ENCODE results near the gene CCDC3.

Gene CCDC3

GRCh38 chr10:13046851-13047528 is 45.5 kb upstream of the CCDC3 start:
- TF ChIP-seq CREB1 (IDR thresholded peaks at IDR 0.05; ENCODE audit: low read depth) (no peak), USF1 (IDR thresholded peaks at IDR 0.05) (no peak), TEAD4 (IDR thresholded peaks at IDR 0.05) (no peak), TCF12 (IDR thresholded peaks at IDR 0.05; ENCODE audit: low read depth) (no peak), RAD21 (IDR thresholded peaks at IDR 0.05; ENCODE audit: low read depth) (no peak), EGR1 (IDR thresholded peaks at IDR 0.05) (no peak), REST (IDR thresholded peaks at IDR 0.05; ENCODE audit: low read depth) (no peak), CEBPB (IDR thresholded peaks at IDR 0.05) (no peak), FOXM1 (IDR thresholded peaks at IDR 0.05; ENCODE audit: borderline replicate concordance, low read depth) (no peak), MAX (IDR thresholded peaks at IDR 0.05) (no peak), NFIC (IDR thresholded peaks at IDR 0.05) (no peak), TAF1 (IDR thresholded peaks at IDR 0.05; ENCODE audit: low read depth) (no peak), YY1 (IDR thresholded peaks at IDR 0.05; ENCODE audit: low read depth) (no peak)

GRCh38 chr10:13043520-13043919 is 42.0 kb upstream of the CCDC3 start:
- TF ChIP-seq NFIC (IDR thresholded peaks at IDR 0.05) (no peak), FOXM1 (IDR thresholded peaks at IDR 0.05; ENCODE audit: borderline replicate concordance, low read depth) (no peak), REST (IDR thresholded peaks at IDR 0.05; ENCODE audit: low read depth) (no peak), CREB1 (IDR thresholded peaks at IDR 0.05; ENCODE audit: low read depth) (no peak), CEBPB (IDR thresholded peaks at IDR 0.05) (no peak), TEAD4 (IDR thresholded peaks at IDR 0.05) (no peak), RAD21 (IDR thresholded peaks at IDR 0.05; ENCODE audit: low read depth) (no peak), USF1 (IDR thresholded peaks at IDR 0.05) (no peak), EGR1 (IDR thresholded peaks at IDR 0.05) (no peak), EP300 (IDR thresholded peaks at IDR 0.05; ENCODE audit: borderline replicate concordance) (no peak), YY1 (IDR thresholded peaks at IDR 0.05; ENCODE audit: low read depth) (no peak), TCF12 (IDR thresholded peaks at IDR 0.05; ENCODE audit: low read depth) (no peak), TAF1 (IDR thresholded peaks at IDR 0.05; ENCODE audit: low read depth) (no peak)

GRCh38 chr10:13039761-13040160 is 38.2 kb upstream of the CCDC3 start:
- TF ChIP-seq EP300 (IDR thresholded peaks at IDR 0.05; ENCODE audit: borderline replicate concordance) (no peak), REST (IDR thresholded peaks at IDR 0.05; ENCODE audit: low read depth) (no peak), FOXM1 (IDR thresholded peaks at IDR 0.05; ENCODE audit: borderline replicate concordance, low read depth) (no peak), EGR1 (IDR thresholded peaks at IDR 0.05) (no peak), CREB1 (IDR thresholded peaks at IDR 0.05; ENCODE audit: low read depth) (no peak), CEBPB (IDR thresholded peaks at IDR 0.05) (no peak), TCF12 (IDR thresholded peaks at IDR 0.05; ENCODE audit: low read depth) (no peak), USF1 (IDR thresholded peaks at IDR 0.05) (no peak), TEAD4 (IDR thresholded peaks at IDR 0.05) (no peak), RAD21 (IDR thresholded peaks at IDR 0.05; ENCODE audit: low read depth) (no peak)

GRCh38 chr10:13038391-13038790 is 36.9 kb upstream of the CCDC3 start:
- TF ChIP-seq MAX (IDR thresholded peaks at IDR 0.05) (no peak), YY1 (IDR thresholded peaks at IDR 0.05; ENCODE audit: low read depth) (no peak)

Data from Ishikawa (cell line).